ENCODE measurements around the gene CLDND1.

Gene CLDND1

GRCh38 chr3:98551754-98552153 is 29.1 kb upstream of the CLDND1 start:
- no peak for DNase-seq

GRCh38 chr3:98551236-98551635 is 28.5 kb upstream of the CLDND1 start:
- DNase-seq, result no peak

- no peak for DNase-seq
Observed at GRCh38 chr3:98550833-98551232, 28.1 kb upstream of the CLDND1 start.

- DNase-seq, result no peak
Observed at GRCh38 chr3:98548544-98548943, 25.8 kb upstream of the CLDND1 start.

- DNase-seq, result peak in 1 of 5 experiments; percentile 79
Observed at GRCh38 chr3:98545940-98546339, 23.2 kb upstream of the CLDND1 start.

GRCh38 chr3:98542623-98543022 is 19.9 kb upstream of the CLDND1 start:
- DNase-seq, result no peak

- no peak for DNase-seq
Observed at GRCh38 chr3:98541695-98542094, 19.0 kb upstream of the CLDND1 start.

GRCh38 chr3:98540346-98540745 is 17.6 kb upstream of the CLDND1 start:
- DNase-seq, result peak in 1 of 5 experiments; percentile 90

GRCh38 chr3:98536456-98537017 is 13.8 kb upstream of the CLDND1 start:
- DNase-seq, result peak in 1 of 5 experiments; percentile 93

GRCh38 chr3:98534734-98535133 is 12.0 kb upstream of the CLDND1 start:
- no peak for DNase-seq

- DNase-seq, result peak in 1 of 5 experiments; percentile 74
Observed at GRCh38 chr3:98534168-98534567, 11.5 kb upstream of the CLDND1 start.

- DNase-seq, result peak in 1 of 5 experiments; percentile 51
Observed at GRCh38 chr3:98532709-98533571, 10.2 kb upstream of the CLDND1 start.

GRCh38 chr3:98532275-98532637 is 9.6 kb upstream of the CLDND1 start:
- peak in 1 of 5 experiments; percentile 54 for DNase-seq

GRCh38 chr3:98531622-98532274 is 9.0 kb upstream of the CLDND1 start, which contains the start of gene GPR15:
TSS of gene GPR15 (plus strand) at chr3:98531978. CDS start at chr3:98532034, 56 bp downstream.
- peak in 1 of 5 experiments; percentile 90 for DNase-seq

GRCh38 chr3:98530676-98531075 is 8.0 kb upstream of the CLDND1 start:
- DNase-seq, result no peak

- no peak for DNase-seq
Observed at GRCh38 chr3:98529856-98530459, 7.3 kb upstream of the CLDND1 start.

- no peak for DNase-seq
Observed at GRCh38 chr3:98528474-98529346, 6.0 kb upstream of the CLDND1 start.

GRCh38 chr3:98525494-98525893 is 2.8 kb upstream of the CLDND1 start:
- peak in 1 of 5 experiments; percentile 92 for DNase-seq

- DNase-seq, result peak in 4 of 5 experiments; percentile 24 to 83 (median 38)
Observed at GRCh38 chr3:98521897-98522543, 682 bp downstream of the CLDND1 start.

- DNase-seq, result peak in 1 of 5 experiments; percentile 51
Observed at GRCh38 chr3:98519351-98519750, 3.4 kb downstream of the CLDND1 start.

GRCh38 chr3:98518816-98519215 is 3.9 kb downstream of the CLDND1 start:
- DNase-seq, result no peak
